Ovary (tissue), 9 donors: ENCODE measurements around the gene PDK1. TPM values are rescaled to one million over a fixed set of nuclear protein-coding genes. Genes with fewer than 3 reads are reported as not detected.
"Not testable (repeated sequence)": the region's sequence is repeated elsewhere in the genome, so short reads cannot be mapped to it uniquely, and the experiment has no call there.

Experiments
- DNase-seq, 5 donors: peaks; one replicate each; pipeline ENCODE4 v3.0.0-alpha.2; 2019 to 2020
- H3K27ac ChIP-seq, 2 donors: fragments of 200-600 bp; one replicate each; pipeline versions ENCODE4 v1.5.1 to v1.8.0; 2019 to 2022
- H3K27me3 ChIP-seq: fragments of 200-600 bp; one replicate; pipeline ENCODE4 v1.8.0; 2022
- H3K36me3 ChIP-seq: fragments of 200-600 bp; sonication (generic); one replicate; pipeline ENCODE4 v1.5.1; 2019
- H3K4me1 ChIP-seq: one replicate; pipeline ENCODE4 v1.8.1; 2013; ENCODE audit warnings: mild to moderate bottlenecking, moderate library complexity; ENCODE audit not compliant: insufficient read depth
- H3K4me3 ChIP-seq: fragments of 200-600 bp; sonication (generic); one replicate; pipeline ENCODE4 v1.5.1; 2017
- H3K9me3 ChIP-seq, 2 donors: fragments of 200-600 bp in 1 of 2; sonication (generic) in 1 of 2; one replicate each; pipeline versions ENCODE4 v1.5.1 to v1.8.1; 2013 to 2019; ENCODE audit warnings: mild to moderate bottlenecking in 1 of 2, moderate library complexity in 1 of 2
- CTCF ChIP-seq, 3 donors: fragments of 450-650 bp in 2 of 3; fragments of 200-600 bp in 1 of 3; IDR thresholded peaks; one replicate each; pipeline versions ENCODE4 v1.5.1 to v1.8.0; 2016 to 2022; ENCODE audit warnings: antibody characterized with exemption in 3 of 3, mild to moderate bottlenecking in 1 of 3
- EP300 ChIP-seq: sonication (generic); formaldehyde crosslinking; IDR thresholded peaks from one replicate; pipeline ENCODE4 v1.6.1; 2017; ENCODE audit warnings: antibody characterized with exemption
- POLR2A ChIP-seq: fragments of 450-650 bp; IDR thresholded peaks from one replicate; pipeline ENCODE4 v1.6.1; 2017; ENCODE audit warnings: antibody characterized with exemption, mild to moderate bottlenecking, moderate library complexity
- WGBS, 3 donors: extraction: QIAGEN DNeasy Blood & Tissue Kit in 1 of 3; methylation state at CpG; one replicate each; pipeline versions ENCODE4 v1.1.5 to v1.1.7; 2013 to 2017; 5-methylcytosine and 5-hydroxymethylcytosine counted together
- intact Hi-C, 4 donors: fragments of 100-400 bp; cut with DNase I; formaldehyde crosslinking; loops; one replicate each; pipeline versions ENCODE4 v1.11.0 to v1.15.1; 2022 to 2023
- polyA plus RNA-seq, 2 donors: library from polyadenylated mRNA; stranded (reverse); fragments of 200-250 nt in 1 of 2; fragments of 350-450 nt in 1 of 2; fragmentation: Illumina TruSeq in 1 of 2; extraction: RNeasy Lipid Tissue Mini Kit (QIAGEN cat#74804) in 1 of 2; gene quantifications; one replicate each; pipeline ENCODE4 v1.2.3, GENCODE V29; 2013 to 2014
- total RNA-seq, 7 donors: library from RNA; depleted of rRNA in 2 of 7; stranded (reverse); fragments of >200 nt in 2 of 7; fragmentation: NEBNext Ultra II Directional in 3 of 7; extraction: Animal tissue kit (Norgen Biotek cat#: 25700) in 3 of 7; gene quantifications; one replicate each; pipeline versions ENCODE4 v1.1.0 to v1.2.4, GENCODE V29; 2016 to 2023
- donor health status: DM: no; HTN: no; CAD: no; lungs with moderate emphysema.
- donor health status: DM: no; HTN: no; CAD: no.
- donor health status: Bipolar disorder and iron deficiency.
- donor health status: DM: yes; HTN: yes; CAD: no.
- donor health status: DM: no; HTN: no; CAD: no.
- donor health status: DM: yes; HTN: yes; CAD: no.

Gene PDK1
- total and polyA plus RNA-seq, 9 donors = 5.1 to 53.0 (median 20.9) TPM

- intact Hi-C loops = no loop called here
- no peak overlapping the region for H3K4me3 ChIP-seq
- no peaks in the 10 kb centered on the region for H3K36me3 ChIP-seq
- DNase-seq = no peak
- no peaks in the 10 kb centered on the region for H3K27me3 ChIP-seq
- no peaks in the 10 kb centered on the region for H3K4me1 ChIP-seq
- peaks cover 0 to 3% of the 10 kb centered on the region in 2 donors for H3K9me3 ChIP-seq
- H3K27ac ChIP-seq = no peak overlapping the region
- WGBS, 3 donors = 95 to 100% (median 98%) methylated on average over 1 of the region's 1 CpG
- no peak for TF ChIP-seq EP300
- no peak for TF ChIP-seq CTCF (IDR thresholded peaks at IDR 0.05)
- TF ChIP-seq POLR2A = no peak
Measured at GRCh38 chr2:172578054-172578453, 22.2 kb downstream of the PDK1 start.

GRCh38 chr2:172578860-172579512 is 23.1 kb downstream of the PDK1 start:
- Histone ChIP-seq H3K36me3 (no peaks in the 10 kb centered on the region), H3K9me3 (peaks cover 0 to 3% of the 10 kb centered on the region in 2 donors)

GRCh38 chr2:172580544-172580943 is 24.7 kb downstream of the PDK1 start:
- intact Hi-C loops = no loop called here
- H3K27me3 ChIP-seq = no peaks in the 10 kb centered on the region
- DNase-seq = no peak
- H3K9me3 ChIP-seq = peaks cover 0 to 3% of the 10 kb centered on the region in 2 donors
- no peaks in the 10 kb centered on the region for H3K4me1 ChIP-seq
- no peaks in the 10 kb centered on the region for H3K36me3 ChIP-seq
- no peak overlapping the region for H3K4me3 ChIP-seq
- no peak overlapping the region for H3K27ac ChIP-seq
- TF ChIP-seq EP300 (no peak), CTCF (IDR thresholded peaks at IDR 0.05) (no peak), POLR2A (no peak)

More at GRCh38 chr2:172578860-172579512, 23.1 kb downstream of the PDK1 start:
- Histone ChIP-seq H3K27me3 (no peaks in the 10 kb centered on the region), H3K27ac (no peak overlapping the region), H3K4me3 (no peak overlapping the region), H3K4me1 (no peaks in the 10 kb centered on the region)
- TF ChIP-seq POLR2A (no peak), EP300 (no peak)
- no peak for DNase-seq
- intact Hi-C loops = no loop called here
- 94 to 98% (median 98%) methylated on average over 2 of the region's 2 CpGs for WGBS, 3 donors

GRCh38 chr2:172582656-172583055 is 26.8 kb downstream of the PDK1 start:
- Histone ChIP-seq H3K9me3 (peaks cover 0 to 3% of the 10 kb centered on the region in 2 donors), H3K4me3 (no peak overlapping the region), H3K4me1 (no peaks in the 10 kb centered on the region), H3K36me3 (no peaks in the 10 kb centered on the region), H3K27ac (no peak overlapping the region), H3K27me3 (no peaks in the 10 kb centered on the region)
- WGBS, 3 donors = 16 to 26% (median 18%) methylated on average over 1 of the region's 1 CpG
- intact Hi-C loops = no loop called here
- TF ChIP-seq CTCF (IDR thresholded peaks at IDR 0.05) (no peak), EP300 (no peak), POLR2A (no peak)
- no peak for DNase-seq

GRCh38 chr2:172586245-172586891 is 30.5 kb downstream of the PDK1 start:
- Histone ChIP-seq H3K36me3 (no peaks in the 10 kb centered on the region), H3K27ac (no peak overlapping the region), H3K27me3 (no peaks in the 10 kb centered on the region), H3K4me1 (no peaks in the 10 kb centered on the region), H3K9me3 (no peaks in the 10 kb centered on the region), H3K4me3 (no peak overlapping the region)
- no peak for DNase-seq
- TF ChIP-seq EP300 = no peak
- 85 to 90% (median 89%) methylated on average over 9 of the region's 9 CpGs for WGBS, 3 donors
- intact Hi-C loops = no loop called here

- DNase-seq, H3K27ac ChIP-seq, H3K36me3 ChIP-seq, intact Hi-C loops, H3K27me3 ChIP-seq, H3K4me1 ChIP-seq, H3K4me3 ChIP-seq, H3K9me3 ChIP-seq: not testable (repeated sequence)
- WGBS, 3 donors = 88 to 95% (median 89%) methylated on average over 9 of the region's 9 CpGs
Measured at GRCh38 chr2:172587231-172587630, 31.3 kb downstream of the PDK1 start.
